HepG2 (cell line): ENCODE data around the gene AP5B1.

Source experiments
- CBFB ChIP-seq: sonication (generic); formaldehyde crosslinking; IDR thresholded peaks from 2 replicates; pipeline ENCODE4 v1.4.0; 2020; ENCODE audit warnings: missing genetic modification reagents
- FOXA3 ChIP-seq: IDR thresholded peaks from 2 replicates; pipeline ENCODE4 v1.6.1; 2016; ENCODE audit warnings: missing genetic modification reagents, missing compliant biosample characterization
- ZBTB38 ChIP-seq: sonication (generic); formaldehyde crosslinking; IDR thresholded peaks from 2 replicates; pipeline ENCODE4 v1.5.1; 2020; ENCODE audit warnings: mild to moderate bottlenecking, missing genetic modification reagents
- TF ChIP-seq, protein P1 (sequence below): sonication (generic); formaldehyde crosslinking; IDR thresholded peaks from 2 replicates; pipeline ENCODE4 v1.5.0; 2020; ENCODE audit warnings: mild to moderate bottlenecking, missing genetic modification reagents, moderate library complexity

DNA sequence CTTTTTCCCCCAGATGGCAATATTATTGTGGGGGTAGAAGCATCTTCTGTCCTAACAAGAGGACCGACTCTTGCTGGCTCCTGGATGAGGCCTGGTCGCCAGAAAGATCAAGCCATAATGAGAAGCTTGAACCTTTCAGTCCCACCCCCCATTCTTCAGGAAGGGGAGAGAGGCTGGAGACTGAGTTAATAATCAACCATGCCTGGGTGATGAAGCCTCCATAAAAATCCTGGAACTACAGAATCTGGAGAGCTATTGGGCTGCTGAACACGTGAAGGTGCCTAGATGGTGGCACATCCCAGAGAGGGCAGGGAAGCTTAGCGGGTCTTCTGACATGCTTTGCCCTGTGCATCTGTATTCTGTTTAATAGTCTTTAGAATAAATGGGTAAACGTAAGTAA, 16.3 kb downstream of the AP5B1 start:
- TF ChIP-seq CBFB = no peak
- no peak for TF ChIP-seq FOXA3 (CRISPR knock-in tag)
- TF ChIP-seq ZBTB38 = no peak
- TF ChIP-seq, protein P1, sequence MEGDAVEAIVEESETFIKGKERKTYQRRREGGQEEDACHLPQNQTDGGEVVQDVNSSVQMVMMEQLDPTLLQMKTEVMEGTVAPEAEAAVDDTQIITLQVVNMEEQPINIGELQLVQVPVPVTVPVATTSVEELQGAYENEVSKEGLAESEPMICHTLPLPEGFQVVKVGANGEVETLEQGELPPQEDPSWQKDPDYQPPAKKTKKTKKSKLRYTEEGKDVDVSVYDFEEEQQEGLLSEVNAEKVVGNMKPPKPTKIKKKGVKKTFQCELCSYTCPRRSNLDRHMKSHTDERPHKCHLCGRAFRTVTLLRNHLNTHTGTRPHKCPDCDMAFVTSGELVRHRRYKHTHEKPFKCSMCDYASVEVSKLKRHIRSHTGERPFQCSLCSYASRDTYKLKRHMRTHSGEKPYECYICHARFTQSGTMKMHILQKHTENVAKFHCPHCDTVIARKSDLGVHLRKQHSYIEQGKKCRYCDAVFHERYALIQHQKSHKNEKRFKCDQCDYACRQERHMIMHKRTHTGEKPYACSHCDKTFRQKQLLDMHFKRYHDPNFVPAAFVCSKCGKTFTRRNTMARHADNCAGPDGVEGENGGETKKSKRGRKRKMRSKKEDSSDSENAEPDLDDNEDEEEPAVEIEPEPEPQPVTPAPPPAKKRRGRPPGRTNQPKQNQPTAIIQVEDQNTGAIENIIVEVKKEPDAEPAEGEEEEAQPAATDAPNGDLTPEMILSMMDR (CRISPR knock-in tag) = no peak
